GM23338 (cell line): ENCODE data around the gene GFI1B. TPM values are rescaled to one million over a fixed set of nuclear protein-coding genes. Genes with fewer than 3 reads are reported as not detected.

Experiments used
- ATAC-seq: fragments of 200-7000 bp; cut with Tn5 transposase; 3 replicates; pipeline ENCODE4 v1.9.1; 2020
- DNase-seq: peaks from one replicate; pipeline ENCODE4 v3.0.0-alpha.2; 2015; ENCODE audit warnings: low spot score
- H2AFZ ChIP-seq: fragments of 200-600 bp; sonication (generic); 2 replicates; pipeline ENCODE4 v1.8.0; 2016; ENCODE audit warnings: antibody characterized with exemption, mild to moderate bottlenecking, moderate library complexity
- H3F3A ChIP-seq: fragments of 200-600 bp; sonication (generic); replicated peaks from 2 replicates; pipeline ENCODE4 v1.8.0; 2017; ENCODE audit warnings: antibody characterized with exemption, mixed run types, low read depth
- H3K27ac ChIP-seq: fragments of 200-600 bp; sonication (generic); 2 replicates; pipeline ENCODE4 v1.6.1; 2016; ENCODE audit warnings: low read depth
- H3K27me3 ChIP-seq: fragments of 200-600 bp; sonication (generic); 2 replicates; pipeline ENCODE4 v1.8.0; 2016; ENCODE audit warnings: mild to moderate bottlenecking, mixed run types, moderate library complexity; ENCODE audit not compliant: insufficient read depth
- H3K36me3 ChIP-seq: fragments of 200-600 bp; sonication (generic); 2 replicates; pipeline ENCODE4 v1.8.0; 2016; ENCODE audit warnings: mild to moderate bottlenecking; ENCODE audit not compliant: insufficient read depth
- H3K4me1 ChIP-seq: fragments of 200-600 bp; sonication (generic); 2 replicates; pipeline ENCODE4 v1.8.0; 2016; ENCODE audit warnings: mild to moderate bottlenecking, moderate library complexity; ENCODE audit not compliant: insufficient read depth
- H3K4me2 ChIP-seq: fragments of 200-600 bp; sonication (generic); 2 replicates; pipeline ENCODE4 v1.7.1; 2017; ENCODE audit warnings: mixed run types
- H3K4me3 ChIP-seq: fragments of 200-600 bp; sonication (generic); 2 replicates; pipeline ENCODE4 v1.6.1; 2016; ENCODE audit warnings: mixed run types
- H3K79me2 ChIP-seq: fragments of 200-600 bp; sonication (generic); replicated peaks from 2 replicates; pipeline ENCODE4 v1.8.0; 2017; ENCODE audit warnings: mild to moderate bottlenecking; ENCODE audit not compliant: insufficient read depth
- H3K9me2 ChIP-seq: fragments of 200-600 bp; sonication (generic); 2 replicates; pipeline ENCODE4 v1.8.0; 2017; ENCODE audit not compliant: insufficient read depth
- H4K20me1 ChIP-seq: fragments of 200-600 bp; sonication (generic); replicated peaks from 2 replicates; pipeline ENCODE4 v1.8.0; 2017; ENCODE audit warnings: mild to moderate bottlenecking; ENCODE audit not compliant: insufficient read depth
- H3K27ac Mint-ChIP-seq: 2 replicates; pipeline ENCODE4 v1.8.0; 2020; ENCODE audit warnings: inconsistent platforms, mild to moderate bottlenecking, moderate library complexity, mixed read lengths
- H3K27me3 Mint-ChIP-seq: 3 replicates; pipeline ENCODE4 v1.8.0; 2022; ENCODE audit warnings: low read depth, mild to moderate bottlenecking, moderate library complexity, mixed read lengths, inconsistent platforms; ENCODE audit not compliant: insufficient read depth, poor library complexity
- H3K36me3 Mint-ChIP-seq: 3 replicates; pipeline ENCODE4 v1.8.0; 2021; ENCODE audit warnings: low read depth, mild to moderate bottlenecking, inconsistent platforms, moderate library complexity, mixed read lengths
- H3K4me1 Mint-ChIP-seq: 3 replicates; pipeline ENCODE4 v1.8.0; 2020; ENCODE audit warnings: mild to moderate bottlenecking, inconsistent platforms, mixed read lengths
- H3K4me3 Mint-ChIP-seq: 3 replicates; pipeline ENCODE4 v1.8.0; 2021; ENCODE audit warnings: moderate library complexity, mild to moderate bottlenecking, inconsistent platforms, mixed read lengths
- H3K9me3 Mint-ChIP-seq: 3 replicates; pipeline ENCODE4 v1.8.0; 2020; ENCODE audit warnings: moderate library complexity, mild to moderate bottlenecking, inconsistent platforms, mixed read lengths
- EZH2 ChIP-seq: fragments of 200-600 bp; sonication (generic); IDR thresholded peaks from one replicate; pipeline ENCODE4 v1.8.0; 2017; ENCODE audit warnings: antibody characterized with exemption, mild to moderate bottlenecking, low read depth; ENCODE audit not compliant: unreplicated experiment
- EZH2phosphoT487 ChIP-seq: fragments of 200-600 bp; sonication (generic); IDR thresholded peaks from one replicate; pipeline ENCODE4 v1.8.1; 2018; ENCODE audit warnings: antibody characterized with exemption; ENCODE audit not compliant: unreplicated experiment
- POLR2AphosphoS5 ChIP-seq: IDR thresholded peaks from 2 replicates; pipeline ENCODE4 v1.6.1; 2016; ENCODE audit warnings: antibody characterized with exemption, low read depth
- polyA plus RNA-seq: library from polyadenylated mRNA; unstranded; fragments of >200 nt; fragmentation: Nextera tagmentation; extraction: Ambion mirVana; gene quantifications from 2 replicates; pipeline ENCODE4 v1.2.1, GENCODE V29; 2016
- total RNA-seq: library from RNA; depleted of rRNA; stranded (reverse); fragments of >200 nt; shearing (Covaris generic); gene quantifications from 2 replicates; pipeline ENCODE4 v1.2.3, GENCODE V29; 2014
- TF ChIP-seq, protein P1 (sequence below): fragments of 250-450 bp; sonication (Bioruptor Pico); IDR thresholded peaks from 2 replicates; pipeline ENCODE4 v1.5.0; 2020; ENCODE audit warnings: mild to moderate bottlenecking, moderate library complexity
- TF ChIP-seq, protein P2 (sequence below): IDR thresholded peaks from one replicate; pipeline ENCODE4 v1.6.1; 2018; ENCODE audit warnings: antibody characterized with exemption; ENCODE audit not compliant: unreplicated experiment
- TF ChIP-seq, protein P3 (sequence below), 2 experiments: fragments of 200-600 bp in 1 of 2; sonication (generic) in 1 of 2; conservative IDR thresholded peaks; 2 replicates each; pipeline versions ENCODE4 v1.5.1 to v1.6.1; 2016 to 2017; ENCODE audit warnings: antibody characterized with exemption in 2 of 2, low read depth in 2 of 2, mild to moderate bottlenecking in 2 of 2, moderate library complexity in 1 of 2

Gene GFI1B
- total and polyA plus RNA-seq, 2 experiments from 2014 or later: 0.38 TPM; not detected in 1

DNA sequence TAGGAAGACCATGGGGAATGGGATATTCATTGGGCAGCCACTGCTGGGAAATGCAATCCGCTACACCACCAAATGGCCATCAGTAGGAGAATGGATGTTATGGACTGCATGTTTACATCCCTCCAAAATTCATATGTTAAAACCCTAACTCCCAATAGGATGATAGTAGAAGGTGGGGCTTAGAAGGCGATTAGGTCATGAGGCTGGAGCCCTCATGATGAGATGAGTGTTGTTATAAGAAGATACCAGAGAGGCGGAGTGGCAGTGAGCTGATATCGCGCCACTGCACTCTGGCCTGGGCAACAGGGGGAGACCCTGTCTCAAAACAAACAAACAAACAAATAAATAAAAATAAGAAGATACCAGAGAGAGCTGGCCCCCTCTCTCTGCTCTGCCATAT is 36.2 kb downstream of the GFI1B start (continued):
- TF ChIP-seq, protein P1, sequence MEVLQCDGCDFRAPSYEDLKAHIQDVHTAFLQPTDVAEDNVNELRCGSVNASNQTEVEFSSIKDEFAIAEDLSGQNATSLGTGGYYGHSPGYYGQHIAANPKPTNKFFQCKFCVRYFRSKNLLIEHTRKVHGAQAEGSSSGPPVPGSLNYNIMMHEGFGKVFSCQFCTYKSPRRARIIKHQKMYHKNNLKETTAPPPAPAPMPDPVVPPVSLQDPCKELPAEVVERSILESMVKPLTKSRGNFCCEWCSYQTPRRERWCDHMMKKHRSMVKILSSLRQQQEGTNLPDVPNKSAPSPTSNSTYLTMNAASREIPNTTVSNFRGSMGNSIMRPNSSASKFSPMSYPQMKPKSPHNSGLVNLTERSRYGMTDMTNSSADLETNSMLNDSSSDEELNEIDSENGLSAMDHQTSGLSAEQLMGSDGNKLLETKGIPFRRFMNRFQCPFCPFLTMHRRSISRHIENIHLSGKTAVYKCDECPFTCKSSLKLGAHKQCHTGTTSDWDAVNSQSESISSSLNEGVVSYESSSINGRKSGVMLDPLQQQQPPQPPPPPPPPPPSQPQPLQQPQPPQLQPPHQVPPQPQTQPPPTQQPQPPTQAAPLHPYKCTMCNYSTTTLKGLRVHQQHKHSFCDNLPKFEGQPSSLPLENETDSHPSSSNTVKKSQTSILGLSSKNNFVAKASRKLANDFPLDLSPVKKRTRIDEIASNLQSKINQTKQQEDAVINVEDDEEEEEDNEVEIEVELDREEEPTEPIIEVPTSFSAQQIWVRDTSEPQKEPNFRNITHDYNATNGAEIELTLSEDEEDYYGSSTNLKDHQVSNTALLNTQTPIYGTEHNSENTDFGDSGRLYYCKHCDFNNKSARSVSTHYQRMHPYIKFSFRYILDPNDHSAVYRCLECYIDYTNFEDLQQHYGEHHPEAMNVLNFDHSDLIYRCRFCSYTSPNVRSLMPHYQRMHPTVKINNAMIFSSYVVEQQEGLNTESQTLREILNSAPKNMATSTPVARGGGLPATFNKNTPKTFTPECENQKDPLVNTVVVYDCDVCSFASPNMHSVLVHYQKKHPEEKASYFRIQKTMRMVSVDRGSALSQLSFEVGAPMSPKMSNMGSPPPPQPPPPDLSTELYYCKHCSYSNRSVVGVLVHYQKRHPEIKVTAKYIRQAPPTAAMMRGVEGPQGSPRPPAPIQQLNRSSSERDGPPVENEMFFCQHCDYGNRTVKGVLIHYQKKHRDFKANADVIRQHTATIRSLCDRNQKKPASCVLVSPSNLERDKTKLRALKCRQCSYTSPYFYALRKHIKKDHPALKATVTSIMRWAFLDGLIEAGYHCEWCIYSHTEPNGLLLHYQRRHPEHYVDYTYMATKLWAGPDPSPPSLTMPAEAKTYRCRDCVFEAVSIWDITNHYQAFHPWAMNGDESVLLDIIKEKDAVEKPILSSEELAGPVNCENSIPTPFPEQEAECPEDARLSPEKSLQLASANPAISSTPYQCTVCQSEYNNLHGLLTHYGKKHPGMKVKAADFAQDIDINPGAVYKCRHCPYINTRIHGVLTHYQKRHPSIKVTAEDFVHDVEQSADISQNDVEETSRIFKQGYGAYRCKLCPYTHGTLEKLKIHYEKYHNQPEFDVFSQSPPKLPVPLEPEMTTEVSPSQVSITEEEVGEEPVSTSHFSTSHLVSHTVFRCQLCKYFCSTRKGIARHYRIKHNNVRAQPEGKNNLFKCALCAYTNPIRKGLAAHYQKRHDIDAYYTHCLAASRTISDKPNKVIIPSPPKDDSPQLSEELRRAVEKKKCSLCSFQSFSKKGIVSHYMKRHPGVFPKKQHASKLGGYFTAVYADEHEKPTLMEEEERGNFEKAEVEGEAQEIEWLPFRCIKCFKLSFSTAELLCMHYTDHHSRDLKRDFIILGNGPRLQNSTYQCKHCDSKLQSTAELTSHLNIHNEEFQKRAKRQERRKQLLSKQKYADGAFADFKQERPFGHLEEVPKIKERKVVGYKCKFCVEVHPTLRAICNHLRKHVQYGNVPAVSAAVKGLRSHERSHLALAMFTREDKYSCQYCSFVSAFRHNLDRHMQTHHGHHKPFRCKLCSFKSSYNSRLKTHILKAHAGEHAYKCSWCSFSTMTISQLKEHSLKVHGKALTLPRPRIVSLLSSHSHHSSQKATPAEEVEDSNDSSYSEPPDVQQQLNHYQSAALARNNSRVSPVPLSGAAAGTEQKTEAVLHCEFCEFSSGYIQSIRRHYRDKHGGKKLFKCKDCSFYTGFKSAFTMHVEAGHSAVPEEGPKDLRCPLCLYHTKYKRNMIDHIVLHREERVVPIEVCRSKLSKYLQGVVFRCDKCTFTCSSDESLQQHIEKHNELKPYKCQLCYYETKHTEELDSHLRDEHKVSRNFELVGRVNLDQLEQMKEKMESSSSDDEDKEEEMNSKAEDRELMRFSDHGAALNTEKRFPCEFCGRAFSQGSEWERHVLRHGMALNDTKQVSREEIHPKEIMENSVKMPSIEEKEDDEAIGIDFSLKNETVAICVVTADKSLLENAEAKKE (CRISPR knock-in tag): no peak
- TF ChIP-seq, protein P2, sequence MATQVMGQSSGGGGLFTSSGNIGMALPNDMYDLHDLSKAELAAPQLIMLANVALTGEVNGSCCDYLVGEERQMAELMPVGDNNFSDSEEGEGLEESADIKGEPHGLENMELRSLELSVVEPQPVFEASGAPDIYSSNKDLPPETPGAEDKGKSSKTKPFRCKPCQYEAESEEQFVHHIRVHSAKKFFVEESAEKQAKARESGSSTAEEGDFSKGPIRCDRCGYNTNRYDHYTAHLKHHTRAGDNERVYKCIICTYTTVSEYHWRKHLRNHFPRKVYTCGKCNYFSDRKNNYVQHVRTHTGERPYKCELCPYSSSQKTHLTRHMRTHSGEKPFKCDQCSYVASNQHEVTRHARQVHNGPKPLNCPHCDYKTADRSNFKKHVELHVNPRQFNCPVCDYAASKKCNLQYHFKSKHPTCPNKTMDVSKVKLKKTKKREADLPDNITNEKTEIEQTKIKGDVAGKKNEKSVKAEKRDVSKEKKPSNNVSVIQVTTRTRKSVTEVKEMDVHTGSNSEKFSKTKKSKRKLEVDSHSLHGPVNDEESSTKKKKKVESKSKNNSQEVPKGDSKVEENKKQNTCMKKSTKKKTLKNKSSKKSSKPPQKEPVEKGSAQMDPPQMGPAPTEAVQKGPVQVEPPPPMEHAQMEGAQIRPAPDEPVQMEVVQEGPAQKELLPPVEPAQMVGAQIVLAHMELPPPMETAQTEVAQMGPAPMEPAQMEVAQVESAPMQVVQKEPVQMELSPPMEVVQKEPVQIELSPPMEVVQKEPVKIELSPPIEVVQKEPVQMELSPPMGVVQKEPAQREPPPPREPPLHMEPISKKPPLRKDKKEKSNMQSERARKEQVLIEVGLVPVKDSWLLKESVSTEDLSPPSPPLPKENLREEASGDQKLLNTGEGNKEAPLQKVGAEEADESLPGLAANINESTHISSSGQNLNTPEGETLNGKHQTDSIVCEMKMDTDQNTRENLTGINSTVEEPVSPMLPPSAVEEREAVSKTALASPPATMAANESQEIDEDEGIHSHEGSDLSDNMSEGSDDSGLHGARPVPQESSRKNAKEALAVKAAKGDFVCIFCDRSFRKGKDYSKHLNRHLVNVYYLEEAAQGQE: no peak

DNA sequence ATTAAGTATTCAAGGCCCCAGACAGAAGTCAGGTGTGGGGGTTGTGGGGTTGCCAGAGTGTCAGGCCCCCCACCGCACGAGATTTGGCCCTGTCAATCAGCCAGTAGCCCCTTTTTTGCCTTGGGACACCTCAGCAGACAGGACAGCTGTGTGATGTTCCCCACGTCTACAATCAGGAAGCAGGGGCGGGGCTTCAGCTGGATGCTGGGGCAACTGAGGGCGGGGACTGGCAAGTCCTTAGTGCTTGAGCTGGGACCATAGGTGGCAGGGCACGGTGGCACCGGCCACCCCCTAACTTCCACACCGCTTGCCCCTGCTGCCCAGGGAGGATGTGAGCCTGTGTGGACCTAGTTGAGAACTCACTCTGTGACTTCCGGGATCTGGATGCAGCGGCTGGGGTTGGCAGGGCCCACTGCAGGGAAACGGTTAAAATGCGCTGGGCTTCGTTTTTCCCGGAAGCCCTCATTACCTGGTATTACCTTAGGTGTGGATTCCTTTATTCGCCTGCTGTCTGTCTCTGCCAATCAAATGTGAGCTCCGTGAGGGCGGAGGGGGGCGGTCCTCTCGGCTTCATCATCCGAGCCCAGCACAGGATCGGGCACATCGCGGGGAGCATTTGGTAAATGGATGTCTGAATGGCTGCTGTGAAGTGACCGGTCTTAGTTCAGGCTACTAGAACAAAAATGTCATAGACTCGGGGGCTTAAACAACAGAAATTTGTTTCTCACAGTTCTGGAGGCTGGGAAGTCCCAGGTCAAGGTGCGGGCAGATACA is 44.8 kb downstream of the GFI1B start:
- no peak overlapping the region for H3K4me3 ChIP-seq
- Mint-ChIP-seq H3K27me3 (peaks cover 10% of the 10 kb centered on the region), H3K4me3 (no peak overlapping the region), H3K9me3 (peaks cover 11% of the 10 kb centered on the region; the same call in 2 of the 3 replicates), H3K27ac (no peak overlapping the region), H3K36me3 (no peaks in the 10 kb centered on the region), H3K4me1 (peaks cover 3% of the 10 kb centered on the region; the same call in 2 of the 3 replicates)
- H4K20me1 ChIP-seq: no peaks in the 10 kb centered on the region
- no peaks in the 10 kb centered on the region; the same call in 1 of the 2 replicates for H3K27me3 ChIP-seq
- H3K27ac ChIP-seq: no peak overlapping the region
- H3K36me3 ChIP-seq: no peaks in the 10 kb centered on the region
- TF ChIP-seq EZH2 (no peak), EZH2phosphoT487 (no peak), POLR2AphosphoS5 (no peak)
- TF ChIP-seq, protein P3, sequence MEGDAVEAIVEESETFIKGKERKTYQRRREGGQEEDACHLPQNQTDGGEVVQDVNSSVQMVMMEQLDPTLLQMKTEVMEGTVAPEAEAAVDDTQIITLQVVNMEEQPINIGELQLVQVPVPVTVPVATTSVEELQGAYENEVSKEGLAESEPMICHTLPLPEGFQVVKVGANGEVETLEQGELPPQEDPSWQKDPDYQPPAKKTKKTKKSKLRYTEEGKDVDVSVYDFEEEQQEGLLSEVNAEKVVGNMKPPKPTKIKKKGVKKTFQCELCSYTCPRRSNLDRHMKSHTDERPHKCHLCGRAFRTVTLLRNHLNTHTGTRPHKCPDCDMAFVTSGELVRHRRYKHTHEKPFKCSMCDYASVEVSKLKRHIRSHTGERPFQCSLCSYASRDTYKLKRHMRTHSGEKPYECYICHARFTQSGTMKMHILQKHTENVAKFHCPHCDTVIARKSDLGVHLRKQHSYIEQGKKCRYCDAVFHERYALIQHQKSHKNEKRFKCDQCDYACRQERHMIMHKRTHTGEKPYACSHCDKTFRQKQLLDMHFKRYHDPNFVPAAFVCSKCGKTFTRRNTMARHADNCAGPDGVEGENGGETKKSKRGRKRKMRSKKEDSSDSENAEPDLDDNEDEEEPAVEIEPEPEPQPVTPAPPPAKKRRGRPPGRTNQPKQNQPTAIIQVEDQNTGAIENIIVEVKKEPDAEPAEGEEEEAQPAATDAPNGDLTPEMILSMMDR (conservative IDR thresholded peaks at IDR 0.05; ENCODE audit: low read depth in 2 of 2): no peak
- no peak overlapping the region for H3K4me2 ChIP-seq
- no peaks in the 10 kb centered on the region for H3K9me2 ChIP-seq
- no peaks in the 10 kb centered on the region for H3K79me2 ChIP-seq
- ATAC-seq (peak; percentile 53), DNase-seq (peak; percentile 50)
- H3F3A ChIP-seq: no peaks in the 10 kb centered on the region
- 0 out of 2 replicates have a peak overlapping the region, but pooled peaks have one; percentile 38 for H2AFZ ChIP-seq
- H3K4me1 ChIP-seq: no peaks in the 10 kb centered on the region
